ENCODE data around the gene RAB7B.

DNA sequence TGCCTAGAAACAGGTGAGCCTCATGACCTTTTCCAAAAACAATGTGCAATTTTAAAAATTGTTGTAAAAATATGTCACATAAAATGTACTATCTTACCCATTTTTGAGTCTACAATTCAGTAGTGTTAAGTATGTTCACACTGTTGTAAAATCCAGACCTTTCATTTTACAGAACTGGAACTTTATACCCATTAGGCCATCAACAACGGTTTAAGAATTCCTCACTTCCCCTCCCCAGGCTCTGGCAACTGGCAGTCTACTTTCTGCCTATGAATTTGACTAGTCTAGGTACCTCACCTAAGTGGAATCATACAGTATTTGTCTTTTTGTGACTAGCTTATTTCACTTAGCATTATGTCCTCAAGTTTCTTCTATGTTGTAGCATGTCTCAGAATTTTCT lies 11.9 kb upstream of the RAB7B start:
- TF ChIP-seq, protein P1, sequence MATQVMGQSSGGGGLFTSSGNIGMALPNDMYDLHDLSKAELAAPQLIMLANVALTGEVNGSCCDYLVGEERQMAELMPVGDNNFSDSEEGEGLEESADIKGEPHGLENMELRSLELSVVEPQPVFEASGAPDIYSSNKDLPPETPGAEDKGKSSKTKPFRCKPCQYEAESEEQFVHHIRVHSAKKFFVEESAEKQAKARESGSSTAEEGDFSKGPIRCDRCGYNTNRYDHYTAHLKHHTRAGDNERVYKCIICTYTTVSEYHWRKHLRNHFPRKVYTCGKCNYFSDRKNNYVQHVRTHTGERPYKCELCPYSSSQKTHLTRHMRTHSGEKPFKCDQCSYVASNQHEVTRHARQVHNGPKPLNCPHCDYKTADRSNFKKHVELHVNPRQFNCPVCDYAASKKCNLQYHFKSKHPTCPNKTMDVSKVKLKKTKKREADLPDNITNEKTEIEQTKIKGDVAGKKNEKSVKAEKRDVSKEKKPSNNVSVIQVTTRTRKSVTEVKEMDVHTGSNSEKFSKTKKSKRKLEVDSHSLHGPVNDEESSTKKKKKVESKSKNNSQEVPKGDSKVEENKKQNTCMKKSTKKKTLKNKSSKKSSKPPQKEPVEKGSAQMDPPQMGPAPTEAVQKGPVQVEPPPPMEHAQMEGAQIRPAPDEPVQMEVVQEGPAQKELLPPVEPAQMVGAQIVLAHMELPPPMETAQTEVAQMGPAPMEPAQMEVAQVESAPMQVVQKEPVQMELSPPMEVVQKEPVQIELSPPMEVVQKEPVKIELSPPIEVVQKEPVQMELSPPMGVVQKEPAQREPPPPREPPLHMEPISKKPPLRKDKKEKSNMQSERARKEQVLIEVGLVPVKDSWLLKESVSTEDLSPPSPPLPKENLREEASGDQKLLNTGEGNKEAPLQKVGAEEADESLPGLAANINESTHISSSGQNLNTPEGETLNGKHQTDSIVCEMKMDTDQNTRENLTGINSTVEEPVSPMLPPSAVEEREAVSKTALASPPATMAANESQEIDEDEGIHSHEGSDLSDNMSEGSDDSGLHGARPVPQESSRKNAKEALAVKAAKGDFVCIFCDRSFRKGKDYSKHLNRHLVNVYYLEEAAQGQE (IDR thresholded peaks at IDR 0.05; ENCODE audit: insufficient replicate concordance, low read depth) = no peak
- TF ChIP-seq, protein P2, sequence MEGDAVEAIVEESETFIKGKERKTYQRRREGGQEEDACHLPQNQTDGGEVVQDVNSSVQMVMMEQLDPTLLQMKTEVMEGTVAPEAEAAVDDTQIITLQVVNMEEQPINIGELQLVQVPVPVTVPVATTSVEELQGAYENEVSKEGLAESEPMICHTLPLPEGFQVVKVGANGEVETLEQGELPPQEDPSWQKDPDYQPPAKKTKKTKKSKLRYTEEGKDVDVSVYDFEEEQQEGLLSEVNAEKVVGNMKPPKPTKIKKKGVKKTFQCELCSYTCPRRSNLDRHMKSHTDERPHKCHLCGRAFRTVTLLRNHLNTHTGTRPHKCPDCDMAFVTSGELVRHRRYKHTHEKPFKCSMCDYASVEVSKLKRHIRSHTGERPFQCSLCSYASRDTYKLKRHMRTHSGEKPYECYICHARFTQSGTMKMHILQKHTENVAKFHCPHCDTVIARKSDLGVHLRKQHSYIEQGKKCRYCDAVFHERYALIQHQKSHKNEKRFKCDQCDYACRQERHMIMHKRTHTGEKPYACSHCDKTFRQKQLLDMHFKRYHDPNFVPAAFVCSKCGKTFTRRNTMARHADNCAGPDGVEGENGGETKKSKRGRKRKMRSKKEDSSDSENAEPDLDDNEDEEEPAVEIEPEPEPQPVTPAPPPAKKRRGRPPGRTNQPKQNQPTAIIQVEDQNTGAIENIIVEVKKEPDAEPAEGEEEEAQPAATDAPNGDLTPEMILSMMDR (IDR thresholded peaks at IDR 0.05; ENCODE audit: insufficient read depth, low read length) = no peak

Data from HL-60 (cell line).